D341Med (cell line): Measurements from ENCODE around the gene PDILT.
"Not testable (repeated sequence)": the region's sequence is repeated elsewhere in the genome, so short reads cannot be mapped to it uniquely, and the experiment has no call there.

ENCODE experiments used
- DNase-seq: peaks from one replicate; pipeline ENCODE4 v3.0.0; 2012; ENCODE audit warnings: low spot score

PDILT gene, protein sequence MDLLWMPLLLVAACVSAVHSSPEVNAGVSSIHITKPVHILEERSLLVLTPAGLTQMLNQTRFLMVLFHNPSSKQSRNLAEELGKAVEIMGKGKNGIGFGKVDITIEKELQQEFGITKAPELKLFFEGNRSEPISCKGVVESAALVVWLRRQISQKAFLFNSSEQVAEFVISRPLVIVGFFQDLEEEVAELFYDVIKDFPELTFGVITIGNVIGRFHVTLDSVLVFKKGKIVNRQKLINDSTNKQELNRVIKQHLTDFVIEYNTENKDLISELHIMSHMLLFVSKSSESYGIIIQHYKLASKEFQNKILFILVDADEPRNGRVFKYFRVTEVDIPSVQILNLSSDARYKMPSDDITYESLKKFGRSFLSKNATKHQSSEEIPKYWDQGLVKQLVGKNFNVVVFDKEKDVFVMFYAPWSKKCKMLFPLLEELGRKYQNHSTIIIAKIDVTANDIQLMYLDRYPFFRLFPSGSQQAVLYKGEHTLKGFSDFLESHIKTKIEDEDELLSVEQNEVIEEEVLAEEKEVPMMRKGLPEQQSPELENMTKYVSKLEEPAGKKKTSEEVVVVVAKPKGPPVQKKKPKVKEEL

DNA sequence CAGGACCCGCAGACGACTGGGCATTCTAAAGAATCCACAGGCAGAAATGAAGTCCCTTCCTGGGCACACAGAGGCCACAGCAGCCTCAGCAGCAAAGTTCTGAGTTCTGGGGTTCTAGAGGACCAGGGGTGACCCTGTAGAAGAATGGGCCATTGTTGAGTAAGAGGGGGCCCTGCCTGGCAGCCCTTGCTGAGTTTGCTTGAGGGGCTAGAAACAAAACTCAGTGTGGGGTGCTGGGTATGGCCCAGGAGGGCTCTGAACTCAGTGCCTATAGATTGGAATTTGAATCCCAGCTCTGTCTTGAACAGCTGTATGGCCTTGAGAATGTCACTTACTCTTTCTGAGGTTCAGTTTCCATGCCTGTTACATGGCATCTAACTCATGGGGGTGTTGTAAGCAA is at the start of gene PDILT:
TSS of gene PDILT (minus strand) at position 101 of the 400 bp plus-strand sequence. CDS start 5,437 bp downstream, outside the sequence.
- DNase-seq, result no peak

- DNase-seq, result not testable (repeated sequence)
Measured at GRCh38 chr16:20453633-20454032, 49.1 kb upstream of the PDILT start.

DNA sequence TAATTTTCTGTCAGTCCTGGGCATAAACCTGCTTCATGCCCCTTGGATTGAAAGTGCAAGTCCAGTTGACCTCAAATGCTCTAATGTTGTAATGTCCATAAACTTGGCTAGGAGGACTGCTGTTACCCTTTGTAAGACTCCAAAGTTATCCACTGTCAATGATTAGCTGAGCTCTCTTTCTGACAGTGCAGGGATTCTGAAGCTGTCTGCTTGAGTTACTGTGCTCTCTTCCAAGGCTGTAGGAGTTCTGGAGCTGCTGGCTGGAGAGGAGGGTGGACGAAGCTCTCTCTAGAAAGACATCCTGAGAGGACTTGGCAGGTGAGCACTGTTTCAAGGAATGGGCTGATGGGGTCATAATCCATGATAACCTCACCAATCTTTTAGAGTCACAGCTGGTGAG is 46.8 kb upstream of the PDILT start, which contains the start of gene ACSM2A:
TSS of gene ACSM2A (plus strand) at position 158 of the 400 bp plus-strand sequence. CDS start 8,594 bp downstream, outside the sequence.
- not testable (repeated sequence) for DNase-seq

GRCh38 chr16:20446652-20447393 is 42.3 kb upstream of the PDILT start:
- not testable (repeated sequence) for DNase-seq

- not testable (repeated sequence) for DNase-seq
Measured at GRCh38 chr16:20441859-20442258, 37.3 kb upstream of the PDILT start.

DNA sequence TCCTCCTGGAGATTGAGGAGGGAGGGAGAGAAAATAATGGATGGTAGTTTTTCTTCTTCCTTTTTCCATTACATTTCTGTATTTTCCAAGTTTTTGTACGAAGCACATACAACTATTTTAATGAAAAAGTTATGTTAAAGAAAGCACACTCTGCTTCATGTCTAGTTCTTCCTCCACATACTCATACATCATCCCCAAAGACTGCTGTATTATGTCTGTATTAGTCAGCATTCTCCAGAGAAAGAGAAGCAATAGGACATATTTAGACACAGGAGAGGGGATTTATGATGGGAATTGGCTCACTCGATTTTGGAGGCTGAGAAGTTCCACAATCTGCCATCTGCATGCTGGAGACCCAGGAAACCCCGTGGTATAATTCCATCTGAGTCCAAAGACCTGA is 36.7 kb upstream of the PDILT start:
- no peak for DNase-seq

DNA sequence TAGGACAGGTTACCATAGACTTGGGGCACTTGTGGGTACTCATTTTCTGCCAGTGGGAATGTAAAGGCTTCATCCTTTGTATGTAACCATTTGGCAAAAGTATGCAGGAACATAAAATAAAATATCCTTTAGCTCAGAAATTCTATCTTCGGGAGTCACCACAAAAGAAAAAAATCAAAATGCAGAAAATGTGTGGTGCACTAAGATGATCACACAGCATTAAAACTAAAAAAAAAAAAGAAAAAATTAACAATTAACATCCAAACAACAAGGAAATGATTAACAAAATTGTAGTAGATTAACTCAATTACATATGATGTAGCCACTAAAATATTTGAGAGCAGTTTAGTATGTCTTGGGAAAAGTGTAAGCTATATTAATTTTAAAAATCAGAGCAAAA is 36.2 kb upstream of the PDILT start:
- not testable (repeated sequence) for DNase-seq

DNA sequence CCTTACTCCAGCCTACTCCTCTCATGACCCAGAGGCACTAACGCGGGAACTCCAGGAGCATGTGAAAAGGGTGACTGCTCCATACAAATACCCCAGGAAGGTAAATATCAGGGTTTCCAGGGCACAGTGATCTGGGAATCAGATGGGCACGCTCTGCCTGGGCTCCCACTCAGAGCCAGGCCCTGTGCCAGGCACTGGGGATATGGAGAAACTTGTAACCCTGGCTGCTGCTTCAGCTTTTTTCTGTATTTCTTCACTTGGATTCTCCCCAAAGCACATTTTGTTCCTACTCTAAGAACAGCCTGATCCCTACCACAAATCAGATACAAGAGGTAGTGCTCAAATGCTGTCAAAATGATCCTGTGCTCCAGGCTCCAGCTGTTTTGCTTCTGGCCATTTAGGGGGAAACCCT is 35.3 kb upstream of the PDILT start:
- not testable (repeated sequence) for DNase-seq

GRCh38 chr16:20438950-20439349 is 34.4 kb upstream of the PDILT start:
- not testable (repeated sequence) for DNase-seq

GRCh38 chr16:20430948-20431347 is 26.4 kb upstream of the PDILT start:
- no peak for DNase-seq

GRCh38 chr16:20430480-20430879 is 25.9 kb upstream of the PDILT start:
- DNase-seq, result not testable (repeated sequence)

DNA sequence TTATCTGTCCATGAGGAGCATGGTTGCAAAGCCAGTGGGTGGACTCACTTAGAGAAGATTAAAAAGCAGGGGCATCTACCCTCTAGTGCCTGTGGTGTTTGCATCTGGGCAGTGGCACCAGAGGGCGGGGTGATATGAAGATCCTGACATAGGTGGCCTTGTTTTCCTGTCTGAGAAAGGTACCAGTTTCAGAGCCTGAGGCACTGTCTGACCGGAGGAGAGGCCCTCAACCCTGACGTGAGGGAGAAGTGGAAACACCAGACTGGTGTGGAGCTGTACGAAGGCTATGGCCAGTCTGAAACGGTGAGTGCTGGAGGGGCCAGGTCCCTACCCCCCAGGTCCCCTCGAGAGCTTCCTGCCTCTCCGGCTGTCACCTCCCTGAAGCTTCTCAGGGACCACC is 25.0 kb upstream of the PDILT start:
- DNase-seq, result not testable (repeated sequence)

DNA sequence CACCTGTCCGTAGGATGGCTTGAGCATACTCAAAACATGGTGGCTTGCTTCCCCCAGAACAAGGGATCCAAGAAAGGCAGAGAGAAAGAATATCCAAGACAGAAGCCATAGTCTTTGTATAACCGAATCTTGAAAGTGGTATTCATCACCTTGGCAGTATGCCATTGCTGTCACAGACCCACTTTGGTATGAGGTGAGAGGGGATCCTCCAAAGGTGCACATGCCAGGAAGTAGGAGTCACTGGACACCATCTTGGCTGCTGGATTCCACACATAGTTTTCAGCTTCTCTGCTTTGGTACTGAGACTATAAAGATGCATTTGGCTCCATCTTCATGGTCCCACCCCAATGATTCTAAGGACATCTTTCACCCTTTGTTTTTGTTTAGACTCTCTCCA is 22.9 kb upstream of the PDILT start:
- not testable (repeated sequence) for DNase-seq

GRCh38 chr16:20424129-20424866 is 19.8 kb upstream of the PDILT start:
- DNase-seq, result no peak

DNA sequence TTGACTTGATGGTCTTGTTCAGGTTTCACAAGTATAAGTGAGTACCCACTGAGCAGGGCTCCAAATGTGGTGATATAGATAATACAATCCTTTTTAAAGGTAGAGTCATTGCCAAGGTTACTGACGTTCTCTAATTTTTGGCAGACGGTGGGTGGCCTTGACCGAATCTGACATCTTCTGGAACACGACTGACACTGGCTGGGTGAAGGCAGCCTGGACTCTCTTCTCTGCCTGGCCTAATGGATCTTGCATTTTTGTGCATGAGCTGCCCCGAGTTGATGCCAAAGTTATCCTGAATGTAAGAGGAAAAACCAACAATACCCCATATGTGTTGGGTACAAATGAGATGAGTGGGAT is 19.2 kb upstream of the PDILT start:
- DNase-seq, result not testable (repeated sequence)

DNA sequence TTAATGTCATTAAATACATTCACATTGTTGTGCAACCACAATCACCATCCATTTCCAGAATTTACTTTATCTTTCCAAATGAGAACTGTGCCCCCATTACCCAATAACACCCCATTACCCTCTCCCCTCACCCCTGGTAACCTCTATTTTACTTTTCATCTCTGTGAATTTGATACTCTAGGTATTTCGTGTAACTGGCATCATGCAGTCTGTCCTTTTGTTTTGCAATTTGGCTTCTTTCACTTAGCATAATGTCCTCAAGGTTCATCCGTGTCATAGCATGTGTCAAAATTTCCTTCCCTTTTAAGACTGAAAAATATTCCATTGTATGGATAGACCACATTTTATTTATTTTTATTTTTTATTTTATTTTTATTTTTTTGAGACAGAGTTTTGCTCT is 17.2 kb upstream of the PDILT start:
- not testable (repeated sequence) for DNase-seq

DNA sequence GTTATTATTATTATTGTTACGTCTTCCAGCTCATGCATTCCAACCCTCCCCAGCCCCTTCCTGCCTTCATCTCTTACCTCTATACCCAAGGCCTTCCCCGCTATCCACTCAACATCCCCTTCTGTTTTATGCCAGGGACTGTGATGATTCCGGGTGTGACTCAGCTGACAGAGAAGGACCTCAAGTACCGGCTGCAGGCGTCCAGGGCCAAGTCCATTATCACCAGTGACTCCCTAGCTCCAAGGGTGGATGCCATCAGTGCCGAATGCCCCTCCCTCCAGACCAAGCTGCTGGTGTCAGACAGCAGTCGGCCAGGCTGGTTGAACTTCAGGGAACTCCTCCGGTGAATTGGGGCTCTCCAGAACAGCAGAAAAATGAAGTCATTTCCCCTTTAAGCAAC is 14.6 kb upstream of the PDILT start:
- DNase-seq, result not testable (repeated sequence)

DNA sequence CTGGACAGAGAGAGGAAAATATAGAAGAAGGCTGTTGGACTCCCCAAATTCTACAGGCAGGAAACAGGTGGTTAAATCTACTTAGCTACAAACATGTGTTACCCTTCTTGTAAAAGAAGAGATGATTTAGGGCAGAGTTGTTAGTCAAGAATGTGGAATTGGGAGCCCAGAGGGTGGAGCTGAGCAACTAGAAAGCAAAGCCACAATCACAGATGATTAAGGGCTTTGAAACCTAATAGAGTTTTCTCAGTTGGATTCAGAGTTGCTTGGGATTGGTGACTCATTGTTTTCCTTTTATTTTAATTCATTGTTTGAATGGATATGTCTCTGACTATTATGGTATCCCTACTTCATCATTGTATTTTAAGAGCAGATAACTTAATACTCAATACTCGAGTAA is 11.0 kb upstream of the PDILT start:
- DNase-seq, result no peak

DNA sequence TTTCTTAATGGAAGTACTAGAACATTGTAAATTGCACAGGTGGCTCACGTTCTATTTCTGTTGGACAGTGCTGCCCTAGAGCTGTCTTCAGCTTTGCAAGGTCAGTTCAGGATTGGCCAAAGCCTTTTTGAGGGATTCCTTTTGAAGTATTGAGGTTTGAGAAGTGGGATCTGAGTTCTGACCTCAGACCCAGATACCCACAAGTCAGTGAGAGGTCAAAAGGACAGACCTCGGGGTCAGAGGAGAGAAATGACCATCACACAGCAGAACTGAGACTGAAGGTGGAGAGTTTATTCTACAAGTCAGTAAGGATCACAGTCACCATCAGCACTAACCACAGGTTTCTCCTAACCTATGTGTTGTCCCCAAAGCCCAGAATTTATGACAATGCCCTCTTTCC is 6.5 kb upstream of the PDILT start:
- DNase-seq, result no peak

GRCh38 chr16:20410121-20410723 is 5.7 kb upstream of the PDILT start:
- DNase-seq, result no peak

DNA sequence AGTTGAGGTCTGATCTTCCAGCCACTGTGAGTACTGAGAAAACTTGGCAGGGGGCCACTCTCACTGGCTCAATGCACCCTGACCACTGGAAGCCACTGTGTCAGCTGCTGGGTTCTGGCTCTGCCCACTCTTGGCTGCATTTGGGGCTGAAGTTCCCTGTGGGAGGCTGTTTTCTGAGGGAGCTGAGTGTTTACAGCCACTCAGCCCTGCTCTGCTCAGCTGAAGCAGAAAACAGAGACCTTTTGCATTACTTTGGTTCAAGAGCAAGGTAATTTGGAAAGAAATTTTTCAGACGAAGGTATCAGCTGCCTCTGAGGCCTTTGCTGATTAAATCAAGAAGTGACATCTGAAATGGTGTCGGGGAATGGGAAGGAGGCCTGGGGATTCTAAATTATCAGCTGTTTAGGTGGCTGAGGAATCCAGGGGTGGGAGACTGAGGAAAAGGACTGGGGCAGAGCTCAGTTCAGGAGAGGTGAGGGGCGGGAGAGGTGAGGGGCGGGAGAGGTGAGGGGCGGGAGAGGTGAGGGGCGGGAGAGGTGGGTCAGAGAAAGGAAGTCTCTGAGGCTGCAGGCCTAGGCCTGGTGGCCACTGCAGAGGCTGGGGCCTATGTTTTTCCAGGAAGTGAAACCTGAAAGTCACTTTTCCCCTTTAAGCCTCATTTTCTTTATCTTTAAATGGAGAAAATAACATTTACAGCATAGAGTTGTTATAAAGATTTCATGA is 5.0 kb upstream of the PDILT start, which contains the start of gene ACSM5:
TSS of gene ACSM5 (plus strand) at position 137 of the 723 bp plus-strand sequence. CDS start 1,951 bp downstream, outside the sequence.
- no peak for DNase-seq
